A673 (cell line): ENCODE data around the gene CD69.

Experiments
- EZH2 ChIP-seq: fragments of 200-600 bp; sonication (generic); IDR thresholded peaks from 2 replicates; pipeline ENCODE4 v1.6.1; 2017; ENCODE audit warnings: borderline replicate concordance, low read depth, mild to moderate bottlenecking, mixed read lengths, antibody characterized with exemption, low read length; ENCODE audit not compliant: poor library complexity, severe bottlenecking
- TF ChIP-seq, protein P1 (sequence below): fragments of 300-800, 200-600 bp; sonication (generic); conservative IDR thresholded peaks from 2 replicates; pipeline ENCODE4 v1.5.1; 2017; ENCODE audit warnings: low read depth, mild to moderate bottlenecking, antibody characterized with exemption, low read length, moderate library complexity, mixed read lengths

DNA sequence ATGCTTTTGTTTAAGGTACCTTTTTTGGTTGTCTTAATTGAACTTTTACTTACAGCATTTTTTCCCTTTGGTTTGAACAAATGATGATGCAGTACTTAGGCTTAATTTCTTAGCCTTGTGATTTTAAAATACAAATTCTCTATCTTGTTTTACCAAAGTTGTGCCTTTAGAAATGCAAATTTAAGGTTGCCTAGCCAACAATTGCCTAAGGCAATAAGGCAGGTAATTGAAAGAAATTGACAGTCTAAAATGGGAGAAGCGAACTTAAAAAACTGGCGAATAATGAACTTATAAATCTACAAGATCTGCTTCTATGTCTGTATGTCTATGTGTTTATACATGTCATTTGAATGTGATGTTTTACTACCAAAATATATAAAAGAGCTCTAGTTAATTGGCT, 23.6 kb upstream of the CD69 start:
- TF ChIP-seq, protein P1, sequence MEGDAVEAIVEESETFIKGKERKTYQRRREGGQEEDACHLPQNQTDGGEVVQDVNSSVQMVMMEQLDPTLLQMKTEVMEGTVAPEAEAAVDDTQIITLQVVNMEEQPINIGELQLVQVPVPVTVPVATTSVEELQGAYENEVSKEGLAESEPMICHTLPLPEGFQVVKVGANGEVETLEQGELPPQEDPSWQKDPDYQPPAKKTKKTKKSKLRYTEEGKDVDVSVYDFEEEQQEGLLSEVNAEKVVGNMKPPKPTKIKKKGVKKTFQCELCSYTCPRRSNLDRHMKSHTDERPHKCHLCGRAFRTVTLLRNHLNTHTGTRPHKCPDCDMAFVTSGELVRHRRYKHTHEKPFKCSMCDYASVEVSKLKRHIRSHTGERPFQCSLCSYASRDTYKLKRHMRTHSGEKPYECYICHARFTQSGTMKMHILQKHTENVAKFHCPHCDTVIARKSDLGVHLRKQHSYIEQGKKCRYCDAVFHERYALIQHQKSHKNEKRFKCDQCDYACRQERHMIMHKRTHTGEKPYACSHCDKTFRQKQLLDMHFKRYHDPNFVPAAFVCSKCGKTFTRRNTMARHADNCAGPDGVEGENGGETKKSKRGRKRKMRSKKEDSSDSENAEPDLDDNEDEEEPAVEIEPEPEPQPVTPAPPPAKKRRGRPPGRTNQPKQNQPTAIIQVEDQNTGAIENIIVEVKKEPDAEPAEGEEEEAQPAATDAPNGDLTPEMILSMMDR: no peak
- TF ChIP-seq EZH2: no peak
